Stomach (tissue), 9 donors: ENCODE results near the gene ARL15. TPM values are rescaled to one million over a fixed set of nuclear protein-coding genes. Genes with fewer than 3 reads are reported as not detected.
A peak's percentile ranks its signal among the peaks of the same experiment; 100 is the strongest.

Experiments used
- DNase-seq, 2 donors: peaks; one replicate each; pipeline versions ENCODE4 v3.0.0 to v3.0.0-alpha.2; 2013 to 2019
- H3K27ac ChIP-seq, 5 donors: fragments of 200-600 bp in 4 of 5; sonication (generic) in 4 of 5; one replicate each; pipeline ENCODE4 v1.5.1; 2013 to 2019; ENCODE audit warnings: mild to moderate bottlenecking in 1 of 5, moderate library complexity in 1 of 5
- H3K27me3 ChIP-seq, 3 donors: fragments of 200-600 bp; sonication (generic); one replicate each; pipeline ENCODE4 v1.5.1; 2017 to 2019; ENCODE audit warnings: mixed run types in 1 of 3
- H3K36me3 ChIP-seq, 4 donors: fragments of 200-600 bp; sonication (generic); 1 replicate in 3 of 4; 2 replicates in 1 of 4; pipeline ENCODE4 v1.5.1; 2016 to 2019
- H3K4me1 ChIP-seq, 4 donors: fragments of 200-600 bp; sonication (generic); one replicate each; pipeline ENCODE4 v1.5.1; 2016 to 2019
- H3K4me3 ChIP-seq, 4 donors: fragments of 200-600 bp; sonication (generic) in 3 of 4; one replicate each; pipeline ENCODE4 v1.5.1; 2016 to 2019; ENCODE audit warnings: mild to moderate bottlenecking in 1 of 4
- H3K9me3 ChIP-seq, 4 donors: fragments of 200-600 bp; sonication (generic); one replicate each; pipeline ENCODE4 v1.5.1; 2016 to 2019
- CTCF ChIP-seq, 7 experiments: fragments of 450-650 bp in 4 of 7; fragments of 200-600 bp in 3 of 7; sonication (generic) in 3 of 7; IDR thresholded peaks; one replicate each; pipeline ENCODE4 v1.5.1; 2016 to 2019; ENCODE audit warnings: antibody characterized with exemption in 7 of 7, control low read depth in 2 of 7, mild to moderate bottlenecking in 1 of 7
- EP300 ChIP-seq: sonication (generic); formaldehyde crosslinking; IDR thresholded peaks from one replicate; pipeline ENCODE4 v1.6.1; 2017; ENCODE audit warnings: antibody characterized with exemption
- POLR2A ChIP-seq, 4 donors: fragments of 450-650 bp; IDR thresholded peaks; one replicate each; pipeline ENCODE4 v1.6.1; 2016; ENCODE audit warnings: antibody characterized with exemption in 4 of 4, control low read depth in 2 of 4, mild to moderate bottlenecking in 1 of 4, moderate library complexity in 1 of 4
- POLR2AphosphoS5 ChIP-seq, 3 donors: sonication (generic); formaldehyde crosslinking; IDR thresholded peaks; one replicate each; pipeline ENCODE4 v1.6.1; 2016; ENCODE audit warnings: antibody characterized with exemption in 3 of 3
- WGBS, 5 donors: extraction: QIAGEN DNeasy Blood & Tissue Kit in 3 of 5; methylation state at CpG; one replicate each; pipeline versions ENCODE4 v1.1.5 to v1.1.7; 2013 to 2018; 5-methylcytosine and 5-hydroxymethylcytosine counted together
- intact Hi-C: fragments of 100-400 bp; cut with DNase I; formaldehyde crosslinking; loops from one replicate; pipeline ENCODE4 v1.15.1; 2023; ENCODE audit warnings: low total_unique reads
- polyA plus RNA-seq, 3 donors: library from polyadenylated mRNA; stranded (reverse); fragments of 200-250 nt; gene quantifications; one replicate each; pipeline ENCODE4 v1.2.3, GENCODE V29; 2013
- total RNA-seq, 5 donors: library from RNA; depleted of rRNA; stranded (reverse); fragments of >200 nt; gene quantifications; one replicate each; pipeline versions ENCODE4 v1.1.0 to v1.2.3, GENCODE V29; 2014 to 2016
- donor health status: healthy with polysubstance abuse.
- donor health status: Bipolar disorder and iron deficiency.
- donor health status: healthy.

Gene ARL15
- total and polyA plus RNA-seq, 8 donors, result 1.7 to 72.7 (median 12.6) TPM

GRCh38 chr5:54095969-54096368 lies 214.4 kb downstream of the ARL15 start:
- no peak for DNase-seq
- intact Hi-C loops, result no loop called here
- no peak for TF ChIP-seq POLR2AphosphoS5 (IDR thresholded peaks at IDR 0.05)
- TF ChIP-seq CTCF (IDR thresholded peaks at IDR 0.05), result no peak
- TF ChIP-seq POLR2A (IDR thresholded peaks at IDR 0.05), result no peak
- no peak for TF ChIP-seq EP300
- Histone ChIP-seq H3K27me3 (no peaks in the 10 kb centered on the region), H3K4me3 (no peak overlapping the region), H3K27ac (no peak overlapping the region), H3K4me1 (peaks cover 0 to 8% (median 4%) of the 10 kb centered on the region in 4 donors), H3K36me3 (no peaks in the 10 kb centered on the region), H3K9me3 (no peaks in the 10 kb centered on the region)

GRCh38 chr5:54094706-54095105 lies 215.7 kb downstream of the ARL15 start:
- no peaks in the 10 kb centered on the region for H3K27me3 ChIP-seq
- H3K36me3 ChIP-seq, result no peaks in the 10 kb centered on the region
- H3K4me1 ChIP-seq, result peaks cover 0 to 11% (median 4%) of the 10 kb centered on the region in 4 donors
- WGBS, 5 donors, result 92 to 99% (median 94%) methylated on average over 2 of the region's 2 CpGs
- no peak for TF ChIP-seq POLR2AphosphoS5 (IDR thresholded peaks at IDR 0.05)
- no peak for TF ChIP-seq POLR2A (IDR thresholded peaks at IDR 0.05)
- TF ChIP-seq CTCF (IDR thresholded peaks at IDR 0.05), result no peak
- TF ChIP-seq EP300, result no peak
- no peak for DNase-seq
- no peak overlapping the region for H3K27ac ChIP-seq
- H3K4me3 ChIP-seq, result no peak overlapping the region
- no peaks in the 10 kb centered on the region for H3K9me3 ChIP-seq
- intact Hi-C loops, result no loop called here

GRCh38 chr5:54093861-54094260 lies 216.5 kb downstream of the ARL15 start:
- intact Hi-C loops, result no loop called here

GRCh38 chr5:54093081-54093492 lies 217.3 kb downstream of the ARL15 start:
- Histone ChIP-seq H3K4me1 (peaks cover 0 to 11% (median 4%) of the 10 kb centered on the region in 4 donors), H3K4me3 (no peak overlapping the region), H3K27me3 (no peaks in the 10 kb centered on the region), H3K9me3 (no peaks in the 10 kb centered on the region), H3K27ac (no peak overlapping the region), H3K36me3 (no peaks in the 10 kb centered on the region)
- intact Hi-C loops, result no loop called here
- no peak for TF ChIP-seq CTCF (IDR thresholded peaks at IDR 0.05)
- TF ChIP-seq POLR2AphosphoS5 (IDR thresholded peaks at IDR 0.05), result no peak
- no peak for TF ChIP-seq EP300
- TF ChIP-seq POLR2A (IDR thresholded peaks at IDR 0.05), result no peak
- DNase-seq, result peak in 1 of 2 donors; percentile 12
- WGBS, 5 donors, result 73 to 90% (median 85%) methylated on average over 1 of the region's 1 CpG

More at GRCh38 chr5:54093861-54094260, 216.5 kb downstream of the ARL15 start:
- H3K27me3 ChIP-seq, result no peaks in the 10 kb centered on the region
- H3K36me3 ChIP-seq, result no peaks in the 10 kb centered on the region
- TF ChIP-seq EP300 (no peak), CTCF (IDR thresholded peaks at IDR 0.05) (no peak), POLR2A (IDR thresholded peaks at IDR 0.05) (no peak), POLR2AphosphoS5 (IDR thresholded peaks at IDR 0.05) (no peak)
- 83 to 96% (median 92%) methylated on average over 2 of the region's 2 CpGs for WGBS, 5 donors
- H3K4me3 ChIP-seq, result no peak overlapping the region
- H3K27ac ChIP-seq, result no peak overlapping the region
- H3K4me1 ChIP-seq, result peaks cover 0 to 11% (median 4%) of the 10 kb centered on the region in 4 donors
- DNase-seq, result no peak
- H3K9me3 ChIP-seq, result no peaks in the 10 kb centered on the region
